Smooth muscle cell of the brain vasculature (primary cell): ENCODE data around the gene AUH.
"Not testable (repeated sequence)": the region's sequence is repeated elsewhere in the genome, so short reads cannot be mapped to it uniquely, and the experiment has no call there.

Experiments used
- DNase-seq: peaks from one replicate; pipeline ENCODE4 v3.0.0-alpha.2; 2012; ENCODE audit warnings: low read depth, low spot score

Gene AUH

DNA sequence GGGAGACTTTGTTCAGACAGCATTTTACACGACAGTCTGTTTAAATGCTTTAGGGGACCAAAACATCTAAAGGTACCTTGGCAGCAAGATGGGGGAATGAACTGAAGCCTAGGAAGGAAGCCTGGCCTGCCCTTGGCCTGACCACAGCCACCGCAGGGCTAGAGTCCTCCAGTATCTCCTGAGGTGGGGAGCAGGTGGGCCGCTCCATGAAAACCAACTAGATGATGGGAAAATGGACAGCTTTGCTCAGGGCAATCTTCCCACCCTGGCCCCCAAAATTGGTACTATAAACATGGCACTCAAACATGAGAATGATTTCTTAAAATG, 153.3 kb downstream of the AUH start:
- DNase-seq = no peak

DNA sequence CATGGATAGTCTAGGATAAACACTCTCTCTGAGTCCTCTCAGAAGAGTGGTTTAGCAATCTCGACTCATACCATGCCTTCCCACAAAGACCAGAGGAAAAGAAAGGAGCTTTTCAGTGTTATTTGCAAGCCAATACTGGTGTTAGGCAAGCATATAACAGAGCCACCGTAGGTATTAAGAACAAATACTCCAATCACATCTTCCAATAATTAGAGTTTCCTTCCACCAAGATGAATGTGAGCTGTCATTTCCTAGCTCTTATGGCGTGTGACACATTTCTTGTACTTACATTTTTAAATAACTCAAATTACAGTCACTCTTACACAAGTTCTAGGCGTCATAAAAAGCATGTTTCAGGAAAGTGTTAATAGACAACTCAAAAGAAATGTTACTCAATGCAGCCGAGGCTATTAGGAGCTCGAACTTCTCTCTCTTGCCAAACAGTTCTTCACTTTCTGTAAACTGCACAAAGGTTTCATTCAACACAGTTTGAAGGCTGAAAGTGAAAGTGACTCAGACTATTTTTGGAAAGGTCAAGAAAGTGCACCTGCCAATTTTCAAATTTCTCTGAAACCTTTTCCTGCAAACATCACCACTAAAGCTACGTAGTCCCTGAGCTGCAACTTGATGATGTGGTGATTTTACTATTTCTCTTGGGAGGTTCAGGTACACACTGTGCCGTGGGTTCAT, 153.8 kb downstream of the AUH start:
- DNase-seq = no peak

DNA sequence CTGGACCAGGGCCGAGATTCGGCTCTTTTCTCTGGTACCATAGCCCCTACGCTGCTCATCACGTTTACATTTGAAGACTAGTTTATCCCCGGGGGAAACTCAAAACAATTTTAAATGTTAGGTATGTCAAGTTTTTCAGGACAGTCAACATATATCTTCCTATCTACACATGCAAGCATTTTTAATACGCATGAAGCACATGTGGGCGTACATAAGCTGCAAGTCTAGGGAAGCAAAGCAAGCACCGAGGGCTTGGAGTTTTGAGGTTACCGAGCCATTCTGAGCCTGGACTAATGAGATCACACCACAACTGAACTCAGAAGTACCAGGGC, 154.4 kb downstream of the AUH start:
- no peak for DNase-seq

DNA sequence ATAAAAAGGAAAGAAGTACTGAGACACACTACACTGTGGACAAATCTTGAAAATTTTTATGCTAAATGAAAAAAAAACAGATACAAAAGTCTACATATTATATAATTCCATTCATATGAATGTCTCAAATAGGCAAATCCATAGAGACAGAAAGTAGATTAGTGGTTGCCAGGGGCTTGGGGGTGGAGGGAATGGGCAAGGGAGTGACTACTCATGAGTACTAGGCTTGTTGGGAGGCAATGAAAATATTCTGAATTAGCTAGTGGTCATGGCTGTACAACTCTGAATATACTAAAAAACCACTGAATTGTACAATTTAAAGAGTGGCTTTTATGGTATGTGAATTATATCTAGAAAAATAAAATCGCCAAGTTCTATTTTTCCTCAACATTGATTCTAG, 154.9 kb downstream of the AUH start:
- DNase-seq = no peak

DNA sequence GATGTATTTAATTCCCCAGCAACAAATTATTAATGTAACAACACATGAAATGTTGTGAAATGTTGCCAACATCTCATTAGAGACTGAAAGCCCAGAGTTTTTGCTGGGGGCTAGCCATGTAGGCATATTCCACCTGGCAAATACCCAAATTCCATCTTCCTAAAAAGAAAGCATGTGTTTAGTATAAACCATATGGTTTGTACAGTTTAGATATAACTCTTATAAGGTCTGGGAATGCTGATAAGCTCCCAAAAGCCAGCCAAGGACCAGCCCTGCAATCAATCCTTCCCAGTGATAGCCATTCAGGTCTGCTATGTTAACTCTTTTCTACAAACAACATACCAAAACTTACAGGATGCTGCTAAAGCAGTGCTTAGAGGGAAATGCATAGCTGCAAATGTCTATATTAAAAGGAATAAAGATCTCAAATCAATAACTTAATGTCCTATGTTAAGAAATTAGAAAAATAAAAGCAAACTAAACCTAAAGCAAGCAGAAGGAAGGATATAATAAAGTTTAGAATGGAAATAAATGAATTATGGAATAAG, 158.9 kb downstream of the AUH start:
- DNase-seq = no peak

DNA sequence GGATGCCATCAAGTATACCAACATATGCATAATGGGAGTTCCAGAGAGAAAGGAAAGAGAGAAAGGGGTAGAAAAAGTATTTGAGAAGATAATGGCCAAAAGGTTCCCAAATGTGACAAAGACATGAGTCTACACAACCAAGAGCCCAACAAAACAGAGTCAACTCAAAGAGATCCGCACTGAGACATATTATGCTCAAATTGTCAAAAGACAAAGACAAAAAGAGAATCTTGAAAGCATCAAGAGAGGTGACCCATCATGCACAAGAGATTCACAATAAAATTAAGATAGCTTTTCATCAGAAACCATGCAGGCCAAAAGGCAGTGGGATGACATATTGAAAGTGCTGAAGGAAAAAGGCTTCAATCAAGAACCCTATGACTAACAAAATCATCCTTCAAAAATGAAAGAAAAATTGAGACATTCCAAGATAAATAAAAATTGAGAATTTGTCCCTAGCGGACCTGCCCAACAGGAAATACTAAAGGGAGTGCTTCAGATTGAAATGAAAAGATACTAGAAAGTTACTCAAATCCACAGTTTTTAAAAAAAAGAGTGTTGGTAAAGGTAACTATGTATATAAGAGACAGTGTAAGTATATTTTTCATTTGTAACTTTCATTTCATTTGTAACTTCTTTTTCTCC, 160.9 kb downstream of the AUH start:
- no peak for DNase-seq

DNA sequence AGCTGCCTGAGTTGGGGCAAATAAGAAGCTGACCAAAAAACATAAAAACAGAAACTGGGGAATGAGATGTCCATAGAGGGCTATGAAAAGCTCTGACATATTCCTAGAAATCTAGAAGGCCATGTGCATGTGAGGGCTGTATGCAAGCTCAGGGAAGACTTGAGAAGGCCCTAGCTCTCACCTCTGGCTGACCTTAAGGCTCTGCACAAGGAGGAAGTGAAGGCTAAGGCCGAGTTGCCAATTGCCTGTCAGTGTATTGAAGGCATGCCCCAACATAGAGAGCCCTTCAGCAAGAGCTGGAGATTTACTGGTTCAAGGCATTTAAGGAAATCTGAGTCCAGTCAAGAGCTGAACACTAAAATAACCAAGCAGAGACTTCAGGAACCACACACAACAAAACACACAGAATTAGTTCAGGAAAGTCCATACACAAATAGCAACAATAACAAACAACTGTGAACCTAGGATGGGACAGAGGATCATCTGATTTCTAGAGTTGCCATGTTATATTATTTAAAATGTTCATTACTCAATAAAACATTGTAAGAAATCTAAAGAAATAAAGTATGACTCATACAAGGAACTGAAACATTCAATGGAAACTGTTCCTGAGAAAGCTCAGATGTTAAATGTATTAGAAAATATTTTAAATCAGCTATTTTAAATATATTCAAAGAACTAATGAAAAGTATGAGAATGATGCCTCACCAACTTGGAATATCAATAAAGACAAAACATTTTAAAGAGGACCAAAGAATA, 161.8 kb downstream of the AUH start:
- no peak for DNase-seq

DNA sequence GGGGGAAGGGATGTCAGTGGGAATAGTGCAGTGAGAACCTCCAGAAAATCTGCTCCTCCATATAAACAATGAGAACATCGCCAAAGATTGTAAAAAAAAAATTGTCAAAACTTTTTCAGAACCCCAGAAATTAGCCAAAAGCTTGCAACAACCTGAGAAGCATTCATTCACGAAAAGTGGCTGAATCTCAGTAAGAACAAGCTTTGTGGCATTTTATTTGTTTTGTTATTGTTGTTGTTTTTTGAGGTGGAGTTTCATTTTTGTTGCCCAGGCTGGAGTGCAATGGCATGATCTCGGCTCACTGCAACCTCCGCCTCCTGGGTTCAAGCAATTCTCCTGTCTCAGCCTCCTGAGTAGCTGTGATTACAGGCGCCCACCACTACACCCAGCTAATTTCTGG, 162.8 kb downstream of the AUH start:
- DNase-seq = not testable (repeated sequence)

DNA sequence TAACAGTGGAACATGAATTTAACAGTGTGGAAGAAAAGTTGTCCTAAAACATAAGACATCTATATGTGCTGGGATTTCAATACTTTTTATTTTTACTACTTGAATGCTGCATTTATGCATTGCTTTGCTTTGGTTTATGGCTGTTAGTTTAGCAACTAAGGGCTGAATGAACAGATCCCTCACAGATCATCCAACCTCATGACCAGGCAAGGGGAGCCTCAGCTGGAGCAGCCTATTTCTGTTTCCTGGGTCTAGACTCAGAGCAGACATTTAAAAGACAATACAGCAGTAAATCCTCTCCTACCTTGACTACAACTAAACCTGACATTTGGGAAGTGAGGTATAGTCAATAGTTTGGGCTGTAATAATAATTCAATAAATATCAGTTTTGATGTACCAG, 163.3 kb downstream of the AUH start:
- DNase-seq = no peak

DNA sequence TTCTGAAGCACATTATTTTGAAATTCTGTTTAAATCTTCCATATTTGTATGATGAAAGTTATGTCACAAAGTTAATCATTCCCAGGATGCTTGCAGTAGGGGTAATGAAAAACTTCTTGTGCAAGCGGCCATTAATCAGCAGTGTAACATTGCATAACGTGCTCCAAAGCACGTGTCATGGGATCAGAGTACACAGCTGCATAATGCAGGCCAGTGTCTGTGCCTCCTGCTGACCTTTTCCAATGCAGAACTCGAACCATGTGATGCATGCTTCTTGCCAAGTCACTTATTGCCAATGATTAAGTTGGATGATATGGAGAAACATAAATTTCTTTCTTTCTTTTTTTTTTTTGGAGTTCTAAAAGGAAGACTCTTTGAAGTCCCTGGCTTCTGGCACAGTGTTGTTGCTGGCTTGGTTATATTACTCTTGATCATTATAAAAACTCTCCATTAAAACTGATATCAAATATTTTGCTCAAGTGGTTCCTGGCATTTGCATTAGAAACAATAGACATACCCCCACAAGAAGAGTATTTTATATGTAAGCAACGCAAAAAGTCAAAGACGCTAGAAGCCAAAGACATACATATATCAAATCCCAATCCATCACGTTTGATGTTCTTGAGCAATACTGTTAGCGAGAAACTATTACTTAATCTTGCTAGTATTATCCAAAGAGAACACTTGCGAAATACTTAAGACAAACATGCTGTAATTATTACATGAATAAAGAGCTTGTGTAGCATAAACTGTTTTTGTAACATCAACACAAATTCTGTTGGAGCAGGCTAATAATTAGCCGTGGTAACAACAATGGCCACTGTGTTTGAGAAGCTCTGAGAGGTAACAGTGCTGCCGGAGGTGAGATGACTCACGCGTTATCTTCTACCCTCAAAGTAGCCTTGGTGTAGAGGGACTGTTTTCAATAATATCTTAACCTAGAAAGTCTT, 164.2 kb downstream of the AUH start:
- peak; percentile 51 for DNase-seq

DNA sequence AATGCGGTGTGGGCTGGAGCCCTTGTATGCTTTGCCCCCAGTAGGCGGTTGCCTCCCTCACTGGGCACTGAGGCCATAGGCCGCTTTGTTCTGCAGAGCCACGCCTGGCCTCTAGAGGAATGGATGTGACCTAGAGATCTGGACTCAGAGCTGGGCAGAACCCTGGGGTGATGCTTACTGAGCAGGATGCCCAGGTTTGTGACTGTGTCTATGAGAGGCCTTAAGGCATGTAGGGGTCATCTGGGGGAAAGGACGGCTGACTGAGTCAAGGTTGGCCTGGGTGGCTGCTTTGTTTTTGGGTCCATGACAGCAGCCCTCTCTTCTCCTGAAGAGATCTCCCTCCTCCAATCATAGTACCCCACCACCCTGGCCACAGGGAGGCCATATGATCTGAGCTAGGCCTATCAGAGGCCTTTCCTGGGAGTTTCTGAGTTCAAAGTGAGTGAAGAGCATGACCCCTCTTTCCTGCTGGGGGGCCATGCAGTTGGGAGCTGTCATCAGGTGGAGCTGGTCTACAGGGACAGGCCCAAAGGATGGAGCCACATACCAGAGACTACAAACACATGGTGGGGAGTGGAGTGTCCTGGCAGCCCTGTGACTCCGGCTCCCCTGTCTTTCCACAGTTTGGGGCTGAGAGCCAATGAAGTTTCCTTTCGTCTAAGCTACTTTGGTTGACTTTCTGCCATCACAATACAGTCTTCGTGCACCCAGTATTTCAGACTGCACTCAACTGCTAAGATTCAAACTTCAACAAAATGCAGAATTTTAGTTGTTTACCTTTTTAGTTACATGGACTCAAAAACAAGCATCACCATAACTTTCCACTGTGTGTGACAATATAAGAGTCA, 165.4 kb downstream of the AUH start:
- no peak for DNase-seq

DNA sequence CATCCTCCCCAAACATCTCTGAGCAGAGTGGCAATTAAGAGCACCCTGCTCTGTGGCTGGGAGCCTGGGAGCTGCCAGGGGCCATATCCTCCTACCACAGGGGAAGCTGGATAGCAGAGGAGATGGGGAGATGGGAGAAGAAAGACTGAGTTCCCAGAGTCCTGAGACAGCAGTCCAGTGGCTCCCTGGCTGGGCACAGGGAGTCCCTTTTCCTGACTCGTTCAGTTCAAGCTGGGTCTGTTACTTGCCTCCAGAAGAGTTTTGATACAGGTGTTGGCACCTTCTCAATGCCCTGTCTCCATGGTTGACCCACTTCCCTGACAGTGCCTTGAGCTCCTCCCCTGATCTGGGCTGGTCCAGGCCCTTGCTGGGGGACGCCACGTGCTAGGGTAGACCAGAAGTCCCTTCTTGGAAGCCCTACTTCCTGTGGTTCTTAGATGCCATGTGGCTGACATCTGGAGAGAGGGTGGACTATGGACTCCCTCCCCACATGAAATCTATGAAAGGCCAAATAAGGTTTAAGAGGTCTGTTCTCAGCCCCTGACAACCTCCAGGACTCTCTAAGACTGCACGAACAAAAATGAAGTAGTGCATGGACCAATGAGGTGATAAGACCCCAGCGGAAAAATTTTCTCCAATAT, 166.2 kb downstream of the AUH start:
- no peak for DNase-seq

DNA sequence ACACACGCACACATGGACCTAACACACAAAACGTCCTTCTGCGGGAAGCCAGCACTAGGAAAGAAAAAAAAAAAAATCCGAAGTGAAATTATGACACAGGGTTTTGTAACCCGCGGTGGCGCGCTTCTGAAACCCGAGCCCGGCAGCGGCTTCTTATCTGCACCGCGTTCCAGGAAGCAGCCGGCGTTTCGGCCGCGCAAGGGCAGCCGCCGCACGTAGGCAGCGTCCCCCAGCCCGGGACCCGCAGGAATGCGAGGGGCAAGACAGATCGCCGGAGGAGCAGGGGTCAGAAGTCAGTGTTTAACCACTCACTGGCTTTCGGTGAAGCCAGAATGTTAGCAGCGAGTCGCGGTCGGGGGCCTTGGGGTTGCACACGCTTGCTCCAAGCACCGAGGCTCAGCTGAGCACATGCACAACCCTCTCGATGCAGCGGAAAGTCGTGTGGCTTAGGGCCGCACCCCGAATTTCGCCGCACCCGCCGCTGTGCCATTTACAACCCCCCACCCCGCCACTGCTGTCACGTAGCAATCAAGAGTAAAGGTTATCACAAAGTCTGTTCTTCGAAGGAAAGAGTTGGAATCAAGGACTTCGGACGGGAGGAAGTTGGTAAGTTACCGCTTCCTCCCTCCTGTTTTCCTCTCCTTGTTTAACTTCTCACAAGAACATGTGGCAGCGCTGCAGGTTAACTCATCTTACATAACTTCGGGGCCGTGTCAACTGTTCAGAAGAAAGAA, 167.9 kb downstream of the AUH start:
- peak; percentile 51 for DNase-seq

DNA sequence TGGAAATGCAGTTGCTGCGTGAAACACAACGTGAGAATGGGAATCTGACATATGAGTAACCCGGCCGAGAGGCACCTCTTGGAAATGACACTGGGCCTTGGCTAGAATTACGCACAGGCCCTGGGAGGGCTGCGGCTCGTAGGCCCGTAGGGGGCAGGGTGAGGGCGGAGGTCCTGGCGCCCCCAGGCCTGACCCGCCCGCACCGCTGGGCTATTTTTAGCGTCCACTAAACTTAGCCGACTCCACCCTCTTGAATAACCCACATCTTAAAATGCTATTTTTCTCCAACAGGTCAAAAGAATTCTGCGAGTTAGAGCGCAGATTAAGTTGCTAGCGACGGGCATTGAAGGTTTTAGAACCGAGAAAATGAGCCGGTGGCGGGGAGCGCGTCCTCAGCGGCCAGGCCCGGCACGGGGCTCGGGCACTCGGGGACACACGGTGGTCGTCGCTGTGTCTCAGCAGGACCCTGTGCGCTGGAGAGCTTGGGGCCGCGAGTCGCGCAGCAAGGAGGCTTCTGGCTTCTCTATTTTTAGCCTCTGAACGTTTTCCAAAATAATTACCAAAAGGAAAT, 168.5 kb downstream of the AUH start:
- peak; percentile 86 for DNase-seq

DNA sequence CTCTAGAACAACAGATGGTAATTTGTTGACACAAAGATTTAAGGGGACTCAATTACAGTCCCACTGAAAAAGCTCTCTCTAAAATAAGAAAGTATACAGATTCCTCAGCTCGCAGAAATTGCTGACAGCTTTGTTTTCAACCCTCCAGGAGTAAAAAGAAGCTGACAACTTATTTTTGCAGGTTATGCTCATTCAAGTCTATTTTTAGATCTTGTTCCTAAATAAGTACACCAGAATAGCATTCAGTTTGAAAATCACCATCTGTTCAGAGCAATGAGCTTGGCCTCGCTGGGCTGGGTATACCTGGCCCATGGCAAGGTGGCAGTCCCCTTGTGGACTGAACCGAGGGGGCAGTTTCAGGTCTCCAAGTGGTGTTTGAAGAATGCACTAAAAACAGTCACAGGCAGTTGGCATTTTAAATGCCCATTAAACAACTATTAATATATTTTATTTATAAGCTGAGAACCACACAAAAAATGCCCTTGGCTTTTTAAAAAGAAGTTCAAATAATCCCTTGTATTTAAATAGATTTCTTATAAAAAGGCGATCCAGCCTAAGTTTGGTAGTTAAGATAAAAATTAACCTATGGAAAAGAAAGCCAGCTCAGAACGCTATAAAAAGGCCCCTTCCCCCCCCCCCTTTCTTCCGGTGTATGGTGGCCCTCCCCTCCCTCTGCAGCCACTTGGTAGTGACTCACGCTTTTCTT, 169.2 kb downstream of the AUH start:
- DNase-seq = no peak

DNA sequence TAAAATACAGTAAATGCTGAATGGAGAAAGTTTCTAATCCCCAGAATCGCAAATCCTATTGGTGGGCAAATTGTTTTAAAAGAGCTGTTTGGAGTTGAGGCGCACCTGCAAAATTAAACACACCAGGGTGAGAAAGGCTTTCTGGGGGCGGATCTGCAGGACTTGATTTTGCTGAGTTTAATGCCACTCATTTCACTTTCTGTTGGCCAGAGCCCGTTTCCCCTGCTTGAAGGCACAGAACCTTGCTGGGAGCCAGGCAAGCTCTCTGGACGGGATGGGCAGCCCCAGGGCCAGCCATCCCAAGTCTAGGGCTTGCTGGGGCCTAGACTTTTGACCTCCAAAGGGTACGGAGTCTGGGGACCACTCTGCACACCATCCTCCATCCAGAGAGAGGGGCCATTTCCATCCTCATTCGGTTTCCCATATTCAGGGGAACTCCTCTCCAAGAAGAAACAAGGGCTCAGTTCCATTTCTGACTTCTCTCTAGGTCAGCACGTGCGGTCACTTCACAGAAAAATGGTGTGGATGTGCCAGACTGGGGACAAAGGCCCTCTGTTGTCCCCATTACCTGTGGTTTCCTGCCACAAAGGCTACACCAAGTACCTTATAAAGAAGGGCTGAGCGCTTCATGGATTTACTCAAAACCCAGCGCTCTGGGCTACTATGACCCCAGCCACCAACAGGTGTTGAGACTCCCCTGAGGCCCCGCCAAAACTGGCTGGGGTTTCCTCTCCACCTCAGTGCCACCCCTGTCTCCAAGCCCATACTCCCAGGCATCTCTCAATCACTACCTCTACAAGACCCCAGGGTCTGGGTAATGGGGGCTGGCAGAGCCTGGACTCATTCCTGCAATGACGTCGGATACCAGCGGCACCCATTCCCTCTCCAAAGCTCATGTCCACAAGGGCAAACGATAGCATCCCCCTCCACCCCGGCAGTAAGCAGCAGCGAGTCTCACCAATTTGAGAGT, 170.0 kb downstream of the AUH start:
- DNase-seq = no peak

DNA sequence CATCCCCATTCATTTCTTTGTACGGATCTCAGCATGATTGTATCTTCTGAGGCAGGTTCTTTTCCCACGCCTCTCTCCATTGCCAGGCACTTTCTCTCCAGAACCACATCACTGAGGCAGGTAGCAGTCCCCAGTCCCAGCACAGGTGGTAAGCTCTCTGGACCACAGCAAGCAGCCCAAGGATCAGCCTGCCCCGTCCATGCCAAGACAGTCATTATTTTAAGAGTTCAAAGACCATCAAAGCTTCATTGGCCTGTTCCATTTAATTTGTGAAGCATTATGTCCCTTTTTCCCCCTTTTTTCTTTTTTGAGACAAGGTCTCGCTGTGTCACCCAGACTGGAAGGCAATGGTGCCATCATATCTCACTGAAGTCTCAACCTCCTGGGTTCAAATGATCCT, 171.7 kb downstream of the AUH start:
- no peak for DNase-seq
